Prostate gland (tissue), 2 donors: ENCODE data around the gene OST4. TPM values are rescaled to one million over a fixed set of nuclear protein-coding genes. Genes with fewer than 3 reads are reported as not detected.

Experiments
- DNase-seq: peaks from one replicate; pipeline ENCODE4 v3.0.0-alpha.2; 2019; ENCODE audit warnings: low spot score
- H3K27ac ChIP-seq, 2 donors: fragments of 200-600 bp; sonication (generic); 2 replicates each; pipeline ENCODE4 v1.5.1; 2017 to 2019
- H3K27me3 ChIP-seq: fragments of 200-600 bp; sonication (generic); replicated peaks from 2 replicates; pipeline ENCODE4 v1.5.1; 2019; ENCODE audit not compliant: insufficient read depth
- H3K36me3 ChIP-seq, 2 donors: fragments of 200-600 bp; sonication (generic); 1 replicate in 1 of 2; 2 replicates in 1 of 2; pipeline versions ENCODE4 v1.5.1 to v1.8.1; 2017 to 2019
- H3K4me1 ChIP-seq: fragments of 200-600 bp; sonication (generic); replicated peaks from 2 replicates; pipeline ENCODE4 v1.5.1; 2019
- H3K4me3 ChIP-seq, 2 donors: fragments of 200-600 bp; sonication (generic); 2 replicates each; pipeline ENCODE4 v1.5.1; 2017 to 2019
- H3K9me3 ChIP-seq: fragments of 200-600 bp; sonication (generic); 2 replicates; pipeline ENCODE4 v1.5.1; 2017
- POLR2A ChIP-seq: fragments of 450-650 bp; IDR thresholded peaks from one replicate; pipeline ENCODE4 v1.6.1; 2016; ENCODE audit warnings: antibody characterized with exemption, mild to moderate bottlenecking
- POLR2AphosphoS5 ChIP-seq: sonication (generic); formaldehyde crosslinking; IDR thresholded peaks from one replicate; pipeline ENCODE4 v1.6.1; 2017; ENCODE audit warnings: antibody characterized with exemption
- WGBS: methylation state at CpG from one replicate; pipeline ENCODE4 v1.1.5; 2018; 5-methylcytosine and 5-hydroxymethylcytosine counted together
- intact Hi-C: fragments of 100-400 bp; cut with DNase I; formaldehyde crosslinking; loops from one replicate; pipeline ENCODE4 v1.14.2; 2022
- total RNA-seq, 2 donors: library from RNA; depleted of rRNA; stranded (reverse); fragments of >200 nt; gene quantifications; one replicate each; pipeline ENCODE4 v1.1.0, GENCODE V29; 2016
- TF ChIP-seq, protein P1 (sequence below), 4 experiments: fragments of 200-600 bp in 2 of 4; fragments of 450-650 bp in 2 of 4; sonication (generic) in 2 of 4; IDR thresholded peaks; 1 replicate in 3 of 4; 2 replicates in 1 of 4; pipeline ENCODE4 v1.5.1; 2016 to 2019; ENCODE audit warnings: antibody characterized with exemption in 4 of 4, mild to moderate bottlenecking in 2 of 4, moderate library complexity in 2 of 4

The OST4 gene
- total RNA-seq, 2 donors from 2014 or later = 246 to 317 TPM

DNA sequence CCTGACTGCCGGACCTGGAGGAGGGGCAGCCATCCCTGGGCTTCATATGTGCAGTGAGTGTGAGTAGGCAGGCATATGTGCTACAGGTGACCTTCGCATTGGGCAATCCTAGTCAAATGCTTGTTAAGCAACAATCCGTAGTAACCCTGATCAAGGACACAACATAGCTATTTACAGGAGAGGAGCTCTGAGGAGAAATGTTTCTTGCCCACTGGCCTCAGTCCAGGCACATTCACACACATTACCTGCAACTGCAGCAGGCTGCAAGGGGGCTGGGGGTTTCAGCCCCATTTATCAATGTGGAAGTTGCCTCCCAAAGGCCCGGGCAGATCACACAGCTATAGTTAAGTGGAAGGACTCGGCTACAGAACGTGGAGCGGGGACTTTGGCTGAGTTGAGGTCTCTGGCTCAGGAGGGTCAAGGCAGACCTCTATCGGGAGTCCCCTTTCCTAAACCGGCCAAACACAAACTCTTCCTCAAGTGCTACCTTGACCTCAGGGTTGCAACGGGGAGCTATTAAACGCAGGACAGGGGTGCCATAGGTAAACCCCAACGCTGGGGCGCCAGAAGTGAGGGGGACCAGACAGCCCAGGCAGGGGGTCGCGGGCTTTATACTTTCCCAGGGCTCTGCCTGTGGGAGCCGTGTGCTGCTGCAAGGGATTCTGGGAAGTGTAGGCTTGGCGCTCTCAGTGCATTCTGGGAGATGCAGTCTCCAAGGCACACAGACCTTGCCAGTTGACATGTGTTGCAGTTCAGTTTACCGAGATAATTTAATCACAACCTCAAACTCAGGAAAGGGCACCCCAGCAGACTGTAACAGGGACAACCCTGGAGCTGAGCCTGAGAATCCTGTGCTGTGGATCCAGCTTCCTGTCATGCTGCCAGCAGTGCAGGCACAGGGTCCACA is 24.5 kb upstream of the OST4 start:
- intact Hi-C loops = loop anchor here (5.0 kb wide), 1 partner anchor 186 kb away; the partner anchor contains the start of gene TRIM54
- DNase-seq = peak; percentile 38
- TF ChIP-seq, protein P1, sequence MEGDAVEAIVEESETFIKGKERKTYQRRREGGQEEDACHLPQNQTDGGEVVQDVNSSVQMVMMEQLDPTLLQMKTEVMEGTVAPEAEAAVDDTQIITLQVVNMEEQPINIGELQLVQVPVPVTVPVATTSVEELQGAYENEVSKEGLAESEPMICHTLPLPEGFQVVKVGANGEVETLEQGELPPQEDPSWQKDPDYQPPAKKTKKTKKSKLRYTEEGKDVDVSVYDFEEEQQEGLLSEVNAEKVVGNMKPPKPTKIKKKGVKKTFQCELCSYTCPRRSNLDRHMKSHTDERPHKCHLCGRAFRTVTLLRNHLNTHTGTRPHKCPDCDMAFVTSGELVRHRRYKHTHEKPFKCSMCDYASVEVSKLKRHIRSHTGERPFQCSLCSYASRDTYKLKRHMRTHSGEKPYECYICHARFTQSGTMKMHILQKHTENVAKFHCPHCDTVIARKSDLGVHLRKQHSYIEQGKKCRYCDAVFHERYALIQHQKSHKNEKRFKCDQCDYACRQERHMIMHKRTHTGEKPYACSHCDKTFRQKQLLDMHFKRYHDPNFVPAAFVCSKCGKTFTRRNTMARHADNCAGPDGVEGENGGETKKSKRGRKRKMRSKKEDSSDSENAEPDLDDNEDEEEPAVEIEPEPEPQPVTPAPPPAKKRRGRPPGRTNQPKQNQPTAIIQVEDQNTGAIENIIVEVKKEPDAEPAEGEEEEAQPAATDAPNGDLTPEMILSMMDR (IDR thresholded peaks at IDR 0.05) = no peak
- TF ChIP-seq POLR2A = no peak
- peak; percentile 72 for TF ChIP-seq POLR2AphosphoS5
- H3K27ac ChIP-seq = no peak overlapping the region
- no peak overlapping the region for H3K4me3 ChIP-seq
- H3K9me3 ChIP-seq = no peaks in the 10 kb centered on the region
- no peaks in the 10 kb centered on the region for H3K27me3 ChIP-seq
- peaks cover 3% of the 10 kb centered on the region for H3K4me1 ChIP-seq
- 31% methylated on average over 18 of the region's 18 CpGs for WGBS
- H3K36me3 ChIP-seq = no peaks in the 10 kb centered on the region

DNA sequence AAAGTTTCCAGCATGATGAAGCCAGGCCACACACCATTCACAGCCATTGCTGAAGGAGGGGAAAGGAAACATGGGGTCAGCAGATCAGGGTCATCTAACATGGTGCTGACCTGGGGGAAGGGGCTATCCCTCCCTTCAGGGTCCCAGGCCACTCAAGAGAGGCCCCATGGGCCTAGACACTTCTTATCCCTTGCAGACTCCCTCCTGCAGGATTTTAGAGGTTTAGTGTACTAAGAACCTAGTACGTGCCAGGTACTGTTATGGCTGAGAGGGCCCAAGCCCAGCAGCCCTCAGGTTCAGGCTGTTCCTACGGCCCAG is 23.9 kb upstream of the OST4 start:
- no peak for DNase-seq
- H3K27me3 ChIP-seq = no peaks in the 10 kb centered on the region
- H3K4me3 ChIP-seq = no peak overlapping the region
- TF ChIP-seq POLR2A = no peak
- TF ChIP-seq, protein P1 (IDR thresholded peaks at IDR 0.05) = no peak
- no peak for TF ChIP-seq POLR2AphosphoS5
- H3K4me1 ChIP-seq = peaks cover 3% of the 10 kb centered on the region
- no peaks in the 10 kb centered on the region for H3K36me3 ChIP-seq
- intact Hi-C loops = loop anchor here (5.0 kb wide), 1 partner anchor 187 kb away; the partner anchor contains the start of gene TRIM54
- 96% methylated on average over 2 of the region's 2 CpGs for WGBS
- no peaks in the 10 kb centered on the region for H3K9me3 ChIP-seq
- H3K27ac ChIP-seq = no peak overlapping the region

DNA sequence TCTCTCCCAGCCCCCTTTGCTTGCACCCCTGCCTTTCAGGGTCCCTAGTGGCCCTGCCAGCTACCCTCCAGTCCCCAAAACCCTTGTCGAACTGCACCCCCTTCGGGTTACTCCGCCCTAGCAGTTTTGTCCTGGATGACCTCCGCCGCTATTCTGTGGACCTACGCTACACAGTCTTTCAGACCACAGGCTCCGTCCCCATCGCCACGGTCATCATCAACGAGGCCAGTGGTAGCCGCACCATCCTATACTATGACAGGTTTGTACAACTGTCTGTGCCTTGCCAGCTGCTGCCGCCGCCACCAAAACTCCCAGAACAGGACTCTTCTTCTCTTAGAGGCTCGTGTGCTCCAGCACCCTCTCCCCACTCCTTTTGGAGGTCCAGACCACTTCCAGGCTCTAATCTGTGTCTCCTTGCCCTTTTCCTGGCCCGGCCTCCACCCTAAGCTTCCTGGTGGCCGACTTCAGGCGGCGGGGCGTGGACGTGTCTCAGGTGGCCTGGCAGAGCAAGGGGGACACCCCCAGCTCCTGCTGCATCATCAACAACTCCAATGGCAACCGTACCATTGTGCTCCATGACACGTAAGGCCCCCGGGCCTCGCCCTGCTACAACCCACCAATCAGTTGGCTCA is 23.0 kb upstream of the OST4 start:
- TF ChIP-seq, protein P1 (IDR thresholded peaks at IDR 0.05) = no peak
- no peak for TF ChIP-seq POLR2A
- TF ChIP-seq POLR2AphosphoS5 = no peak
- WGBS = 91% methylated on average over 24 of the region's 24 CpGs
- Histone ChIP-seq H3K27me3 (no peaks in the 10 kb centered on the region), H3K27ac (no peak overlapping the region), H3K4me3 (no peak overlapping the region), H3K4me1 (peaks cover 3% of the 10 kb centered on the region), H3K36me3 (no peaks in the 10 kb centered on the region), H3K9me3 (no peaks in the 10 kb centered on the region)
- intact Hi-C loops = no loop called here
- no peak for DNase-seq

DNA sequence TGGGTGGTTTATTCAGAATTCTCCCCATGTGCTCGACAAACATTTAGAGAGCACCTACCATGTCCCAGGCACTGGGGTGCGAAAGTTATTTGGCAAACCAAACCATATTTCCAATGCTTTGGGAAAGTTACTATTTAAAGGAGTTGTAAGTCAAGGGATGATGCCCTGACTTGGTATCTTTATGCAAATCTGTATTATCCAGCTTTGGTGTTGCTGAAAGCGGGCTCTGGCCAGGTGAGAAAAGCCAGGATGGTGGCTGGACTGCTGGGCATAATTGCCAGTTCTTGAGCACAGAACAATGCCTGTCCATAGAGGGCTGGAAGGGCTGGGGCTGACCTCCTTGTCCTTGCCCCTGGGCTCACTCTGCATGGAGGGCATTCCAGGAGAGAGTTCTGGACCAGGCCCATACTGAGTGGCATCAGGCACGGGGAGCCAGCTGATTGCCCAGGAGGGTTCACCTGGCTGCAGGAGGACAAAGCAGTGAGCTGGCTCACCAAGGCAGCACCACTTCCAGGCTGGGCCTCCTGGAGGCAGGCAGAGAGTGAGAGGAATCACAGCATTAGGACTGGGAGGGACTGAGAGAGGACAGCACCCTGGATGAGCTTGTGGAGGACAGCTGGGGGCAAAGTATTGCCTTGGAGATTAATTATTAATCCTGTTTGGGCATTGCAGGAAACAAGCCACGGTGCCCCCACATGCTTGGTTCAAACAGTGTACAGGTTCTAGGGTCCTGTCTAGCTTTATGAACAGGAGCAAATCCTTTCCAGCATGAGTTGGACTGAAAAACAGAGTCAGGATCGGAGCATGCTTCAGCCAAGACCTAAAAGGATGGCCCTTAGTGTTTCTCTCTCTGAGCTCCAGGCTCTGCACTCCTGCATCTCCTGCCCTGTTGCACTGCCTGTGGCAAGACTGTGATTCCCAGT is 22.2 kb upstream of the OST4 start:
- TF ChIP-seq POLR2A (no peak), POLR2AphosphoS5 (no peak)
- TF ChIP-seq, protein P1 (IDR thresholded peaks at IDR 0.05) = no peak
- H3K36me3 ChIP-seq = no peaks in the 10 kb centered on the region
- H3K27me3 ChIP-seq = no peaks in the 10 kb centered on the region
- H3K4me3 ChIP-seq = no peak overlapping the region
- H3K4me1 ChIP-seq = peaks cover 3% of the 10 kb centered on the region
- intact Hi-C loops = no loop called here
- 88% methylated on average over 6 of the region's 6 CpGs for WGBS
- no peak for DNase-seq
- H3K27ac ChIP-seq = no peak overlapping the region
- H3K9me3 ChIP-seq = no peaks in the 10 kb centered on the region
